ENCODE results near the gene FARS2. TPM values are rescaled to one million over a fixed set of nuclear protein-coding genes. Genes with fewer than 3 reads are reported as not detected.

Gene FARS2
- polyA plus RNA-seq, 1 of the 3 experiments (the other 2 are of a cell fraction): 12.5 TPM

- Histone ChIP-seq H3K27ac (ENCODE audit: low read depth in 2 of 2, low read length in 1 of 2) (peak overlapping the region in 1 of 2 experiments; percentile 38; a peak in 2 of 4 replicates), H2AFZ (ENCODE audit: low read depth) (no peak overlapping the region), H4K20me1 (ENCODE audit: insufficient read depth) (no peaks in the 10 kb centered on the region), H3K4me2 (peak overlapping the region; percentile 48), H3K4me1 (ENCODE audit: control insufficient read depth in 1 of 2, insufficient read depth in 2 of 2, low read depth in 1 of 2, low read length in 1 of 2) (peaks cover 10 to 20% of the 10 kb centered on the region in 2 experiments; a peak in 2 of 4 replicates), H3K9ac (no peak overlapping the region), H3K79me2 (ENCODE audit: insufficient read depth) (no peaks in the 10 kb centered on the region), H3K9me3 (no peaks in the 10 kb centered on the region), H3K36me3 (replicated peaks in 1 of 2; ENCODE audit: control insufficient read depth in 1 of 2, insufficient read depth in 2 of 2, low read length in 1 of 2) (no peaks in the 10 kb centered on the region), H3K9me2 (no peaks in the 10 kb centered on the region), H3K4me3 (ENCODE audit: low read depth in 2 of 2, low read length in 1 of 2) (no peak overlapping the region), H3K27me3 (ENCODE audit: insufficient read depth) (no peaks in the 10 kb centered on the region), H3F3A (replicated peaks; ENCODE audit: insufficient read depth) (no peaks in the 10 kb centered on the region)
- CTCF ChIA-PET: interaction anchor here (1.9 kb wide), 1 partner anchor 258 kb away, joined by 7 read pairs; no protein-coding TSS in a partner anchor
- DNase-seq: no peak
- 33% methylated on average over 8 of the region's 8 CpGs for WGBS (ENCODE audit: low lambda C conversion rate)
- POLR2A ChIA-PET: no interaction called here
- TF ChIP-seq TCF12 (IDR thresholded peaks at IDR 0.05): peak; percentile 91
- peak; percentile 59 for TF ChIP-seq JUND (IDR thresholded peaks at IDR 0.05)
- TF ChIP-seq FOXM1 (IDR thresholded peaks at IDR 0.05; ENCODE audit: low read depth): 0 out of 2 replicates have a peak, but pooled peaks have one; percentile 18
- peak; percentile 38; the same call in 1 of the 2 replicates for TF ChIP-seq FOSL2 (IDR thresholded peaks at IDR 0.05; ENCODE audit: borderline replicate concordance, low read depth)
- peak in 1 of 2 experiments; percentile 66; a peak in 1 of 4 replicates for TF ChIP-seq EP300 (IDR thresholded peaks at IDR 0.05; ENCODE audit: borderline replicate concordance in 1 of 2, low read depth in 1 of 2, low read length in 1 of 2)
- no peak for TF ChIP-seq MXI1 (IDR thresholded peaks at IDR 0.05; ENCODE audit: low read depth, low read length)
- TF ChIP-seq, protein P1, sequence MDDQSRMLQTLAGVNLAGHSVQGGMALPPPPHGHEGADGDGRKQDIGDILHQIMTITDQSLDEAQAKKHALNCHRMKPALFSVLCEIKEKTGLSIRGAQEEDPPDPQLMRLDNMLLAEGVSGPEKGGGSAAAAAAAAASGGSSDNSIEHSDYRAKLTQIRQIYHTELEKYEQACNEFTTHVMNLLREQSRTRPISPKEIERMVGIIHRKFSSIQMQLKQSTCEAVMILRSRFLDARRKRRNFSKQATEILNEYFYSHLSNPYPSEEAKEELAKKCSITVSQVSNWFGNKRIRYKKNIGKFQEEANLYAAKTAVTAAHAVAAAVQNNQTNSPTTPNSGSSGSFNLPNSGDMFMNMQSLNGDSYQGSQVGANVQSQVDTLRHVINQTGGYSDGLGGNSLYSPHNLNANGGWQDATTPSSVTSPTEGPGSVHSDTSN (IDR thresholded peaks at IDR 0.05): peak; percentile 68; the same call in 1 of the 2 replicates
- TF ChIP-seq CHD2 (IDR thresholded peaks at IDR 0.05; ENCODE audit: low read length, partially characterized antibody): no peak
- TF ChIP-seq POLR2AphosphoS5 (IDR thresholded peaks at IDR 0.05; ENCODE audit: low read depth, low read length): peak; percentile 20; the same call in 1 of the 2 replicates
Observed at GRCh38 chr6:5729080-5729434, 467.7 kb downstream of the FARS2 start.

DNA sequence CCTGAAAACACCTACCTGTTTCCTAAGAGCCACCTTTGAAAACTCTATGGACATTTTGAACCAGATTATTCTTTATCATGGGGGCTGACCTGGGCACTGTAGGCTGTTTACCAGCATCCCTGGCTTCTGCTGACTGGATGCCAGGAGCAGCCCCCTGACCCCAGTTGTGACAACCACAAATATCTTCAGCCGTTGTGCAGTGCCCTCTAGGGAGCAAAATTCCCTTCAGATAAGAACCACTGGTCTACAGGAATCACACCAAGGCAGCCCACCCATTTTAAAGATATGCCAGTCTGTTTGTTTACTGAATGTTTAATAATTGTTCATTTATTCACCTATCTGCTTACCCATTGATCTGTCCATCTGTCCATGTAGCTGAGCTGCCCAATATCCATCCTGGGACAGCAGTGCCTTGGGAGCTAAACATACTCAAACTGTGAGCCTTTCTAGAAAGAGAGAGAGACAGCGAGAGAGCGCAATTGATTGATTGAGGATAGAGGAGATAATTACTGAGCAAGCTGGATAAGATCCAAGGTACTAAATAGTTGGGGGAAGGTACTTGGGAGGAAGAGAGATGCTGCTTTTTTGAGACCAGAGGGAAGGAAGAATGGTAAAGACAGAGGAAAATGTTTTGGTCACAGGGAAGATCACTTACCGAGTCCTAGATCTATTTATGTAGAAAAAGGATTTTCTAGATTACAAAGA is 468.7 kb downstream of the FARS2 start:
- WGBS (ENCODE audit: low lambda C conversion rate): 83% methylated on average over 4 of the region's 4 CpGs
- TF ChIP-seq MXI1 (IDR thresholded peaks at IDR 0.05; ENCODE audit: low read depth, low read length) (no peak), FOXJ3 (CRISPR knock-in tag; IDR thresholded peaks at IDR 0.05) (no peak), FOSL2 (IDR thresholded peaks at IDR 0.05; ENCODE audit: borderline replicate concordance, low read depth) (no peak), EZH2phosphoT487 (IDR thresholded peaks at IDR 0.05; ENCODE audit: borderline replicate concordance, low read depth) (no peak), RXRA (IDR thresholded peaks at IDR 0.05; ENCODE audit: borderline replicate concordance, low read depth) (no peak), SIN3A (IDR thresholded peaks at IDR 0.05; ENCODE audit: borderline replicate concordance, low read depth, low read length) (no peak), TAF1 (IDR thresholded peaks at IDR 0.05; ENCODE audit: borderline replicate concordance, low read depth, low read length) (no peak), RAD21 (IDR thresholded peaks at IDR 0.05; ENCODE audit: low read length) (peak; percentile 48), NFIC (IDR thresholded peaks at IDR 0.05; ENCODE audit: borderline replicate concordance) (no peak)
- TF ChIP-seq, protein P2, sequence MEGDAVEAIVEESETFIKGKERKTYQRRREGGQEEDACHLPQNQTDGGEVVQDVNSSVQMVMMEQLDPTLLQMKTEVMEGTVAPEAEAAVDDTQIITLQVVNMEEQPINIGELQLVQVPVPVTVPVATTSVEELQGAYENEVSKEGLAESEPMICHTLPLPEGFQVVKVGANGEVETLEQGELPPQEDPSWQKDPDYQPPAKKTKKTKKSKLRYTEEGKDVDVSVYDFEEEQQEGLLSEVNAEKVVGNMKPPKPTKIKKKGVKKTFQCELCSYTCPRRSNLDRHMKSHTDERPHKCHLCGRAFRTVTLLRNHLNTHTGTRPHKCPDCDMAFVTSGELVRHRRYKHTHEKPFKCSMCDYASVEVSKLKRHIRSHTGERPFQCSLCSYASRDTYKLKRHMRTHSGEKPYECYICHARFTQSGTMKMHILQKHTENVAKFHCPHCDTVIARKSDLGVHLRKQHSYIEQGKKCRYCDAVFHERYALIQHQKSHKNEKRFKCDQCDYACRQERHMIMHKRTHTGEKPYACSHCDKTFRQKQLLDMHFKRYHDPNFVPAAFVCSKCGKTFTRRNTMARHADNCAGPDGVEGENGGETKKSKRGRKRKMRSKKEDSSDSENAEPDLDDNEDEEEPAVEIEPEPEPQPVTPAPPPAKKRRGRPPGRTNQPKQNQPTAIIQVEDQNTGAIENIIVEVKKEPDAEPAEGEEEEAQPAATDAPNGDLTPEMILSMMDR (IDR thresholded peaks at IDR 0.05): peak; percentile 14; the same call in 1 of the 2 replicates
- TF ChIP-seq, protein P3, sequence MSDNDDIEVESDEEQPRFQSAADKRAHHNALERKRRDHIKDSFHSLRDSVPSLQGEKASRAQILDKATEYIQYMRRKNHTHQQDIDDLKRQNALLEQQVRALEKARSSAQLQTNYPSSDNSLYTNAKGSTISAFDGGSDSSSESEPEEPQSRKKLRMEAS (IDR thresholded peaks at IDR 0.05; ENCODE audit: low read depth): no peak
- TF ChIP-seq, protein P4, sequence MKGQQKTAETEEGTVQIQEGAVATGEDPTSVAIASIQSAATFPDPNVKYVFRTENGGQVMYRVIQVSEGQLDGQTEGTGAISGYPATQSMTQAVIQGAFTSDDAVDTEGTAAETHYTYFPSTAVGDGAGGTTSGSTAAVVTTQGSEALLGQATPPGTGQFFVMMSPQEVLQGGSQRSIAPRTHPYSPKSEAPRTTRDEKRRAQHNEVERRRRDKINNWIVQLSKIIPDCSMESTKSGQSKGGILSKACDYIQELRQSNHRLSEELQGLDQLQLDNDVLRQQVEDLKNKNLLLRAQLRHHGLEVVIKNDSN (IDR thresholded peaks at IDR 0.05; ENCODE audit: borderline replicate concordance, low read depth): no peak

More for the DNA sequence above, 468.7 kb downstream of the FARS2 start:
- no peak for DNase-seq
- no peak overlapping the region for H2AFZ ChIP-seq (ENCODE audit: low read depth)
- H3K27ac ChIP-seq (ENCODE audit: low read depth in 2 of 2, low read length in 1 of 2): no peak overlapping the region
- no peaks in the 10 kb centered on the region for H3K79me2 ChIP-seq (ENCODE audit: insufficient read depth)
- peaks cover 5 to 20% of the 10 kb centered on the region in 2 experiments; a peak in 2 of 4 replicates for H3K4me1 ChIP-seq (ENCODE audit: control insufficient read depth in 1 of 2, insufficient read depth in 2 of 2, low read depth in 1 of 2, low read length in 1 of 2)
- ChIA-PET CTCF (no interaction called here), POLR2A (no interaction called here)
- no peaks in the 10 kb centered on the region for H3K36me3 ChIP-seq (replicated peaks in 1 of 2; ENCODE audit: control insufficient read depth in 1 of 2, insufficient read depth in 2 of 2, low read length in 1 of 2)
- no peaks in the 10 kb centered on the region for H3K9me2 ChIP-seq
- no peaks in the 10 kb centered on the region for H3K27me3 ChIP-seq (ENCODE audit: insufficient read depth)
- no peaks in the 10 kb centered on the region for H3F3A ChIP-seq (replicated peaks; ENCODE audit: insufficient read depth)
- no peak overlapping the region for H3K4me2 ChIP-seq
- no peak overlapping the region for H3K9ac ChIP-seq
- no peak overlapping the region for H3K4me3 ChIP-seq (ENCODE audit: low read depth in 2 of 2, low read length in 1 of 2)
- no peaks in the 10 kb centered on the region for H4K20me1 ChIP-seq (ENCODE audit: insufficient read depth)
- no peaks in the 10 kb centered on the region for H3K9me3 ChIP-seq
